ENCODE results near the gene PPT2. TPM values are rescaled to one million over a fixed set of nuclear protein-coding genes. Genes with fewer than 3 reads are reported as not detected.

Gene PPT2
- total RNA-seq, 1 donor from 2014 or later: 15.1 TPM

- DNase-seq: peak; percentile 46
Observed at GRCh38 chr6:32151863-32152768, 1.8 kb upstream of the PPT2 start, which contains the start of gene PRRT1. TSS of gene PRRT1 (minus strand) at chr6:32151939. CDS start at chr6:32151827, 112 bp downstream.

GRCh38 chr6:32152769-32153563 is 975 bp upstream of the PPT2 start:
- no peak for DNase-seq

DNA sequence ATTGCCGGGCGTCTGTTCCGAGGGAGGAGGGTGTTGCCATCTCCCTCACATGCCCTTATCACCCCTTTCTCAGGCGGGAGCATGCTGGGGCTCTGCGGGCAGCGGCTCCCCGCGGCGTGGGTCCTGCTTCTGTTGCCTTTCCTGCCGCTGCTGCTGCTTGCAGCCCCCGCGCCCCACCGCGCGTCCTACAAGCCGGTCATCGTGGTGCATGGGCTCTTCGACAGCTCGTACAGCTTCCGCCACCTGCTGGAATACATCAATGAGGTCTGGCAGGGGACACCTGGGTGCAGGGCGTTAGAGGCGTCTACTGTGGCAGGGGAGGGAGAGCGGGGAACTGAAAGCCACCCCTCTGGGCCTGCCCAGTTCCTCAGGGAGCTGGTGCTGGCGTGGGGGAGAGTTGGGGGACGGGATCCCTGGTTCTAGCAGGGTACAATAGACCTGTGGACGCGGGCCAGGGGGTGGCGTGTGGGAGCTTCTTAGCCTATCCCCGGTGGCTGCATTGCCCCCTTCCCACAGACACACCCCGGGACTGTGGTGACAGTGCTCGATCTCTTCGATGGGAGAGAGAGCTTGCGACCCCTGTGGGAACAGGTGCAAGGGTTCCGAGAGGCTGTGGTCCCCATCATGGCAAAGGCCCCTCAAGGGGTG is 697 bp downstream of the PPT2 start:
- DNase-seq: no peak

GRCh38 chr6:32156891-32157290 is 3.0 kb downstream of the PPT2 start:
- DNase-seq: no peak

GRCh38 chr6:32158052-32158451 is 4.1 kb downstream of the PPT2 start:
- no peak for DNase-seq

GRCh38 chr6:32163559-32164258 is 9.8 kb downstream of the PPT2 start:
- DNase-seq: no peak

GRCh38 chr6:32164295-32164694 is 10.4 kb downstream of the PPT2 start, which contains the start of gene EGFL8:
TSS of gene EGFL8 (plus strand) at chr6:32164595. CDS start at chr6:32166166, 1,571 bp downstream.
- no peak for DNase-seq

DNA sequence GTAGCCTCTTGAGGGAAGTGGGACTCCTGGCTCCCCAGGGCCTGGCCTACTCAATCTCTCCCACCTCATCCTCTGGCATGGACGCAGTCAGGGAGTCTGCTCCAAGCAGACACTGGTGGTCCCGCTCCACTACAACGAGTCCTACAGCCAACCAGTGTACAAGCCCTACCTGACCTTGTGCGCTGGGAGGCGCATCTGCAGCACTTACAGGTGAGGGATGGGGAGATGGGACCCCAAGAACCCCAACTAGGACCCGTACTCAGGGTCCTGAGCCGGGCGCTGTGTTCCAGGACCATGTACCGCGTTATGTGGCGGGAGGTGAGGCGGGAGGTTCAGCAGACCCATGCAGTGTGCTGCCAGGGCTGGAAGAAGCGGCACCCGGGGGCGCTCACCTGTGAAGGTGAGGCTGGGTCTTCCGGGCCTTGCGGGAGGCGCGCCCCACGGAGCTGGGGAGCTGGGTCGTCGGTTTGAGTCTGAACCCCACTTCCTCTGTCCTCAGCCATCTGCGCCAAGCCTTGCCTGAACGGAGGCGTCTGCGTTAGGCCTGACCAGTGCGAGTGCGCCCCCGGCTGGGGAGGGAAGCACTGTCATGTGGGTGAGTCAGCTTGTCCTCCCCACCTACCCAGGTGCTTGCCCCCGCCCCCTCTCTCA is 12.6 kb downstream of the PPT2 start:
- DNase-seq: no peak

GRCh38 chr6:32167154-32167760 is 13.3 kb downstream of the PPT2 start:
- DNase-seq: no peak

GRCh38 chr6:32167761-32168262 is 13.9 kb downstream of the PPT2 start:
- no peak for DNase-seq

DNA sequence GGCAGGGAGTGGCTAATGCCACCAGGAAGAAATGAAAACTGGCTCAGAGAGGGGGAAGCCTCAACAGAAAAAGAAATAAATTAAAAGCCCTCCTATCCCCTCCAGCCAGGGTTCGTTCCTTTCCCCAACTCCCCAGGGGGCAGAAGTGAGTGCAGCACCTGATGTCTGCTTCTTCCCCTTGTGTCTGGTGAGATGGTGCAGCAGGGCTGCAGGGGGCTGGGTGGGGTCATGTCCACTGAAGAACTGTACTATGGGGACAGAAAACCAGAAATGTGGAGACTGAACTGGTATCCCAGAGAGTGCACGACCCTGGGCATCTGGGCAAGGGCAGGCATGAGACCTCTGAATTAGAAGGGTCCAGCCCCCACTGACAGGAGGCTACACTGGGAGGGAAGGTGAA is 14.4 kb downstream of the PPT2 start:
- no peak for DNase-seq

- no peak for DNase-seq
Observed at GRCh38 chr6:32168807-32169591, 15.1 kb downstream of the PPT2 start.

DNA sequence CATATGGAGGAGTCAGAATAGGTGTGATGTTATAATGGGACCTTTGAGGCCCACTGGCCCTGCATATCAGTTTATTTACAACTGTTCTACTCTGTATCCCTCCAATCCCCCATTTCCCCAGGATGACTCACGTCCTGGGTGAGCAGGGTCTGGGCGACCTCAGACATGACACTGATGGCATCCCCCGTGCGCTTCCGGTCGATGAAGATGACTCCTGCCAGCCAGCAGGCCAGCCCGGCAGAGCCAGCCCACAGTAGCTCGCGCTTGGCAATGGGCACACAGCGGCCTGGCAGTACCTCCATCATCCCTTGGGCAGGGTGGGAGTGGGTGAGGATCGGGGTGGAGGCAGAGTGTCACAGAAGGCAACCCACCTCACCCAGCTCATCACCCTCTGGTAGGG is 16.4 kb downstream of the PPT2 start:
- DNase-seq: no peak

GRCh38 chr6:32171234-32171633 is 17.3 kb downstream of the PPT2 start:
- no peak for DNase-seq

DNA sequence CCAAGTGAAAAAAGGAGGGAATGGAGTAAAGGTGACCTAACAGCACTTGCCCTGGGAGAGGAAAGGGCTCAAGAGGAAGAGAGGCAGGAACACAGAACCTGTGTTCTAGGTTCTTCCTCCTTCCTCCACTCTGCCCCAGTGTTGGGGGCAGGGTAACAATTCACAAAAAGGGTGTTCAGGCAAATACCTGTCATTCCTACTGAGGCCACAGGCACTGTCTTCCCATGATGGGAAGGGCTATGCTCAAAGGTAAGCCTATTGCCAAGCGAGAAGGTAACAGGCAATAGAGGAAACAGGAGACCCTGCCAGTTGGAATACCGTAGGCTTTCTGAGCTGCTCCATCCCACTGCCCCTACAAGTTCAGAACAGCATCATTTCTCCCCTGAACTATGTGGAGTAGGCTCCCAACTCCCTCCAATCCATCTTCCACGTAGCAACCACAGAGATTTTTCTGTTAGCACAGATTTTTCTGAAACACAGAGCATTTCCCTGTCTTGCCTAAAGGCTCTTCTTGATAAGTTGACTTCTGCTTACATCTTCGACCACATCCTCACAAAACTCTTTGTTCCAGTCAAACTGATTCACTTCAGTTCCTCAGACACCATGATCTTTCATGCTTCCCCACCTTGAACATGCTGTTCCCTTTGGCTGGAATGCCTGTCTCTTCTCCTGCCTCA is 19.2 kb downstream of the PPT2 start:
- DNase-seq: no peak

DNA sequence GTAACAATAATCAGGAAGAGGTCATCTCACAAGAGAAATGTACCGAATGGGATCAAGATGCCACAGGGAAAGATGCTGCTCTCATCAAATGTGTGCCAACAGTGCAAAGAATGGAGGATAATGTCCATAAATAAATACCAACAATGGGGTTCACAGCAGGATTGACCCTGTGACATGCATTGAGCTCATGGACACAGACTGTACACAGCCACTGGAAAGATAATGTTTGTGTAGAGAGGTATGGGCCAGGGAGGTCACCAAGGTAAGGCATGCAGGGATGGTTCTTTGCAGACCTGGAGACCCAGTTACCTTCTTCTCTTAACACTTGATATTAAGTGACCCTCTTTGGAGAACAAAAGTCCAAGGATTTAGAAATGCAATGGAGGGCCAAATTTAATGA is 20.5 kb downstream of the PPT2 start:
- no peak for DNase-seq

DNA sequence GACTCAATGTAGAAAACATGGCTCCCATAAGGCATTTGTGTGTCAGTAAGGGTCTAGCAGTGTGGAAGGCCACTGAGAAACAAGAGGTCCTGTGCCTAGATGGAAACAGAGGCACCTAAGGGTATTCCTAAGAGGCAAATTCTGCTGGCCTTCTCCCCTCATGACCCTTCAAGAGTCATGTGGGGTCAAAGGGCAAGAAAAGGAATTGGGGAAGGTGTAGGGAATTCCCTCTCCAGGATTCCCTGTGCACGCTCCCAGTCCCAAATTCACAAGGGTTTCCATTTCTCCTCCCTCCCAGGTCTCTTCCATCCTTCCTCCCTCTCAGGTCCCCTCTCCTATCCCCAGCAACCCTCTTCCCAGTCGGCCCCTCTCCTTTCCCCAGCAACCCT is 21.4 kb downstream of the PPT2 start:
- DNase-seq: no peak

- DNase-seq: peak; percentile 97
Observed at GRCh38 chr6:32175711-32176475, 22.0 kb downstream of the PPT2 start, which contains the start of gene AGPAT1. TSS of gene AGPAT1 (minus strand) at chr6:32176084. CDS start at chr6:32171496, 4,588 bp downstream.

Measured in occipital lobe (tissue), 2 donors.